NCI-H1417 (cell line): ENCODE measurements around the gene STRADA.
A peak's percentile ranks its signal among the peaks of the same experiment; 100 is the strongest.

ENCODE experiments used
- DNase-seq, 3 experiments: peaks; one replicate each; lab custom pipeline; 2025; lab: John Stamatoyannopoulos, UW

The STRADA gene, protein sequence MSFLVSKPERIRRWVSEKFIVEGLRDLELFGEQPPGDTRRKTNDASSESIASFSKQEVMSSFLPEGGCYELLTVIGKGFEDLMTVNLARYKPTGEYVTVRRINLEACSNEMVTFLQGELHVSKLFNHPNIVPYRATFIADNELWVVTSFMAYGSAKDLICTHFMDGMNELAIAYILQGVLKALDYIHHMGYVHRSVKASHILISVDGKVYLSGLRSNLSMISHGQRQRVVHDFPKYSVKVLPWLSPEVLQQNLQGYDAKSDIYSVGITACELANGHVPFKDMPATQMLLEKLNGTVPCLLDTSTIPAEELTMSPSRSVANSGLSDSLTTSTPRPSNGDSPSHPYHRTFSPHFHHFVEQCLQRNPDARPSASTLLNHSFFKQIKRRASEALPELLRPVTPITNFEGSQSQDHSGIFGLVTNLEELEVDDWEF

GRCh38 chr17:63741408-63742173 is at the start of gene STRADA:
TSS of gene STRADA (minus strand) at chr17:63741799. CDS start at chr17:63728369, 13,430 bp downstream.
- DNase-seq: peak; percentile 98 to 99 (median 98)

- no peak for DNase-seq
Observed at GRCh38 chr17:63790057-63790456, 48.5 kb upstream of the STRADA start.

- no peak for DNase-seq
Observed at GRCh38 chr17:63786971-63787711, 45.5 kb upstream of the STRADA start.

GRCh38 chr17:63786117-63786516 is 44.5 kb upstream of the STRADA start:
- DNase-seq: no peak

- no peak for DNase-seq
Observed at GRCh38 chr17:63785556-63785955, 44.0 kb upstream of the STRADA start.

DNA sequence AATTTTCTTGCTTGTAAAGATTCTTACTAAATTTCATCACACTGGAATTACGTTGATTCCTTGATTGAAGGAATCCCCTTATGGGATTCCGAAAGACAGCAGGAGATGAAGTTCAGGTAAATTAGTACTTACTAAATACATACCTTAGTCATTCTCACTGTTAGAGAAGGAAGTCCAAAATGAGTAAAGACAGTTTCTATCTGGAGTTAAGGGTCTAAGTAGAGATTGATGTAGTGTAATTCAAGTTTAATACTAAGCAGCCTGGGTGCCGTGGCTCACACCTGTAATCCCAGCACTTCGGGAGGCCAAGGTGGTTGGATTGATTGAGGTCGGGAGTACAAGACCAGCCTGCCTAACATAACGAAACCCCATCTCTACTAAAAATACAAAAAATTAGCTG is 41.9 kb upstream of the STRADA start:
- DNase-seq: no peak

DNA sequence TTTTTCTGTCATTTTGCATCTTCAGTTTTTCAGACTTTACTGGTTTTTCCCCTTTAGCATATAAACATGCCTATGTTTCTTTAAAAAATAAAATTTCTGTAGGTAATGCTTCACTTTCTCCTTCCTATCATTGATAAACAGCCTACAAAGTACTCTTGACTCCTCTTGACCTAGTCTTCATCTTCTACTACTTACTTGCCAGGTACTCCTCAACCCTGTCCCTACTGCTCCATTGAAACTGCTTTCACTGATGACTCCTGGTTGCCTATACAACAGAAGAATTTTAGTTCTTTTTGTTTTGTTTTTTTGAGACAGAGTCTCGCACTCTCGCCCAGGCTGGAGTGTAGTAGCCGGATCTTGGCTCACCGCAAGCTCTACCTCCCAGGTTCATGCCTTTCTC is 39.3 kb upstream of the STRADA start:
- DNase-seq: no peak

DNA sequence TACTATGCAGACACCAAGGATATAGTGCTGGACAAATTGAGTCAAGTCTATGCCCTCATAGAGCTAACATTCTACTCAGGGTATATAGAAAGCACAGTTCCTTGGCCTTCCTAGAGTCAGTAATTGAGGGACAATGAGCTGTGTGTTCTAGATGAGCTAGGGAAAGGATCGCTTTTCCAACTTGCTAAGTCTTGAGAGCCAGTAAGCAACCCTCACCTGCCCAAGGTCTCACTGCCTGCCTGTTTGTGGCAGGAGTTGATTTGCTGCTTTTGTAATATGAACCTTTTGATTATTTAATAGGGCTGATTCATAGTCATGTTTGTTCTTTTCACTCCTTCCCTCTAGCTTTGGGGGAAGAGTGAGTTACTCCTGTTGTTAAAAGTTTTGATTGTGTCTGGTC is 38.9 kb upstream of the STRADA start:
- no peak for DNase-seq

DNA sequence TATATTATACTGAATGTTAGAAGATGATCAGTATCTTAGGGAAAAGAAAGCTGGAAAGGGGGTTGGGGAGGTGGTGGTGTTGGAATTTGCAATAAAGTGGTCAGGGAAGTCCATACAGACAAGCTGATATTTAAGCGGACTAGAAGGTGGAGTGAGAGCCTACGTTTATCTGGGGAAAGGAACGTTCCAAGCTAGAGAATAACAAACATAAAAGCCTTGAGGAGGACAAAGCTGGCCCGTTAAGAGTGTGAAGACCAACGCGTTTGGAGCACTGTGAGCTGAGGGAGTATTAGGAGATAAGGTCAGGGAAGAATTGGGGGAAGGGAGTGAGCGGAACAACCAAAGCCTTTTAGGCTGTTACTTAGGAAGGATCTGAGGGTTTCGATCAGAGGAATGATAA is 33.8 kb upstream of the STRADA start:
- DNase-seq: no peak

GRCh38 chr17:63774969-63775265 is 33.3 kb upstream of the STRADA start:
- no peak for DNase-seq

DNA sequence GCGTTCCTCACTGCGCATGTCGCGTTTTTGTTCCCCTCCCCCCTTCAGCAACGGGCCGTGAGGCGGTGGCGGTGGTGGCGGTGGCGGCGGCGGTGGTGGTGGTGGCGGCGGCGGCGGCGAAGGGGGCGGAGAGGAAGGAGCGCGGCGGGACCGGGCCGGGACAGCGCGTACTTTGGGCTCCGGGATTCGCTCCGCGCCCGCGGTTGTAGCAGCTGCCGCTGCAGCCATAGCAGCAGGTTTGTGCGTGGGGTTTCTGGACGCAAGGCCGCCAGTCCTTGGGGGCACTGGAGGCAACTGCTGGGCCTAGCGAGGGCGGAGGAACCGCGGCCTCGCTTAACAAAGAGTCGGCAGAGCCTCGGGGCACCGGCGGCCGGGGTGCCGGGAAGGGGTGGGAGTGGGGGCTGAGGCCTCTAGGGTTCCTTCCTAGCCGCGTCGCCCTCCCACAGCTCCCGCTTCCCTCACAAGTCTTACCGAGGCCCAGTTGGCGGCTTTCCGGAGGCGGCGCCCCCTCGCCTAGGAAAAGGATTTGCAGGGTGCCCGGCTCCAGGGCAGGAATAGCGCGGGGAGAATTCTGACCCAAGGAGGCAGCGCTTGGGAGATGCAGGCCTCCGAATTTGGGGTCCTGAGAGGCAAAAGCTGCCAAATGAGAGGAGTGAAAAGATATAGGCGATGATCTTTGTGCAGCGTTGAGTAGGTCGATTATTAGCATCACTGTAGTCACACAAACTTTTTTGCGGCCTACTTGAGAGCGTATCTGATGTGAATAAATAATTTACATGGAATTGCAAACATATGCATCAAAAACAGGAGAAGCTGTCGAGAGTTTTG is 32.8 kb upstream of the STRADA start, which contains the start of gene DDX42:
Gene DDX42, plus strand, starts transcription at position 30 of the 828 bp plus-strand sequence. CDS start 12,880 bp downstream, outside the sequence.
- DNase-seq: peak; percentile 22 to 81 (median 79)

- DNase-seq: peak; percentile 98 to 100 (median 98)
Observed at GRCh38 chr17:63773272-63774140, 31.9 kb upstream of the STRADA start, which contains the start of gene CCDC47. TSS of gene CCDC47 (minus strand) at chr17:63773597. CDS start at chr17:63766175, 7,422 bp downstream.

DNA sequence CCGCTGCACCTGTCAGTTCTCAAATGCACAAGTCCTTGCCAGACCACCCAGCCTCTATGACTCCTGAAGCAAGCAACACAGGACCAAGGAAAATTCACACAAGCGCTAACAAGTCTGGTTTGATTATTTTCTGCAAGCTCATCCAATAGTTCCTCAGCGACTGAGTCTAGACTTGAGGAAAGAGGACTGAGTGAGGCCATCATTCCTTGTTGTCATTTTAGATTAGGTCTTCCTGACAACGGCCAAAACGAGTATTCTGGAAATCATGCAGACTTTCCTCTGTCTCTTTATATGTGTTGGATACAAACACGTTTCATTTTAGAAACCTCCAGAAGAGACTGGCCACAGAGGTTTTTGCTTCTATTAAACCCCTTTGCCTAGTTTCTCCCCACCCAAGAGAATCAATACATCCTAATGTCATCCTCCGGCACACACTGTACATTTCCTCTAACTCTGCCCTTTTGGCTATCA is 31.2 kb upstream of the STRADA start:
- peak in 2 of 3 experiments; percentile 30 to 63 for DNase-seq

GRCh38 chr17:63768433-63768832 is 26.8 kb upstream of the STRADA start:
- DNase-seq: no peak

GRCh38 chr17:63766754-63767153 is 25.2 kb upstream of the STRADA start:
- no peak for DNase-seq

GRCh38 chr17:63764716-63765115 is 23.1 kb upstream of the STRADA start:
- DNase-seq: no peak

GRCh38 chr17:63762161-63763078 is 20.8 kb upstream of the STRADA start:
- no peak for DNase-seq

DNA sequence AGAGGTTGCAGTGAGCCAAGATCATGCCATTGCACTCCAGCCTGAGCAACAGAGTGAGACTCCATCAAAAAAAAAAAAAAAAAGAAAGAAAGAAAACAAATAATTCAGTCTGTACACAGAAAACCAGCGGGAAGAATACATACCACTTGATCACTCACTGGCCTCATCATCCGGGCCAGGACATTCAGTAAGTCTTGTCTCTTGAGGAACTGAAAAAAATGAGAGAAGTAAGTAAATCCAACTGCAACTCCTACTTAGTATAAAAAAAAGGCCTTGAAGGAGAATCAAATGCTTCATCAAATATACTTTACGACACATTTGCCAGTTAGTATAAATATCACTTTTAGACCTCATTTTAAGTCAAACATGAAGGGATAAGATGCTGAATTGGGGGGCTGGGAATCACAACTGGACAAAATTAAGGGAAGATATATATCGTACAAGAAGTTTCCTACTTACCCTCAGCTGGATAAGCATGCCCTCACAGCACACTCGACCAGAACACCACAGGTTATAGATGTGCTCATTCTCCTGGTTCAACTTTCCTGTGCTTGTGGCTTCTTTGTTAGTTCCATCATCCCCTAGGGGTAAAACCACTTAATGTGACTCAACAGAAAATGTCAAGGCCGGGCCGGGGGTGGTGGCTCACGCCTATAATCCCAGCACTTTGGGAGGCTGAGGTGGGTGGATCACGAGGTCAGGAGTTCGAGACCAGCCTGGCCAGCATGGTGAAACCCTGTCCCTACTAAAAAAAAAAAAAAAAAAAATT is 19.4 kb upstream of the STRADA start:
- no peak for DNase-seq
